Liver (tissue), 3 donors: ENCODE results near the gene RABL3.

Source experiments
- FOXA2 ChIP-seq: IDR thresholded peaks from 2 replicates; pipeline ENCODE4 v1.6.1; 2016; ENCODE audit warnings: antibody characterized with exemption
- GABPA ChIP-seq, 2 donors: IDR thresholded peaks in 1 of 2; conservative IDR thresholded peaks in 1 of 2; 2 replicates each; pipeline ENCODE4 v1.6.1; 2016; ENCODE audit warnings: antibody characterized with exemption in 2 of 2, mild to moderate bottlenecking in 1 of 2, moderate library complexity in 1 of 2
- RXRA ChIP-seq, 2 donors: IDR thresholded peaks; 2 replicates each; pipeline ENCODE4 v1.6.1; 2017 to 2018; ENCODE audit warnings: antibody characterized with exemption in 2 of 2, mild to moderate bottlenecking in 1 of 2
- TAF1 ChIP-seq: conservative IDR thresholded peaks from 2 replicates; pipeline ENCODE4 v1.6.1; 2016; ENCODE audit warnings: antibody characterized with exemption, mild to moderate bottlenecking
- TF ChIP-seq, protein P1 (sequence below): fragments of 150-350 bp; IDR thresholded peaks from 2 replicates; pipeline ENCODE4 v1.5.1; 2017; ENCODE audit warnings: improper control_type of control experiment, low read depth, low read length; ENCODE audit not compliant: missing input control
- TF ChIP-seq, protein P2 (sequence below): IDR thresholded peaks from 2 replicates; pipeline ENCODE4 v1.6.1; 2016; ENCODE audit warnings: antibody characterized with exemption
- TF ChIP-seq, protein P3 (sequence below): IDR thresholded peaks from 2 replicates; pipeline ENCODE4 v1.6.1; 2016; ENCODE audit warnings: antibody characterized with exemption, mild to moderate bottlenecking
- donor health status: healthy.
- donor health status: healthy.

DNA sequence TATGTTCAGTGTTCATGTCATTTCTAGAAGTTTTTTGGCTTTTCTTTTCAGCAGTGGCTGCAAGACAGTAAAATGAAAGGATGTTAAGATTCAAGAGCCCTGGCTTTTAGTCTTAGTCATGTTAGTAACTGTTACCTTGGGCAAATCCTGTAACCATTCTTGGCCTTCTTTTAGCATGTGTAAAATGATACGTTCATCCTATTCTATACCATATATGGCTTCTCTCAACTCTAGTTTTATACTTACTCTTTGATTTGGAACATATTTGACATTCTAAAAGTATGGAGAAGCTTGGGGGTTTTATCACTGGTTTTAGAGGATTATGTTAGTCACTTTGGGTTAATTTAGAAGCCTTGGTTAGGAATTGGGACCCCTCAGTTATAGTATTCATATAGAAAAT lies 20.3 kb upstream of the RABL3 start:
- TF ChIP-seq TAF1 = no peak
- TF ChIP-seq, protein P1, sequence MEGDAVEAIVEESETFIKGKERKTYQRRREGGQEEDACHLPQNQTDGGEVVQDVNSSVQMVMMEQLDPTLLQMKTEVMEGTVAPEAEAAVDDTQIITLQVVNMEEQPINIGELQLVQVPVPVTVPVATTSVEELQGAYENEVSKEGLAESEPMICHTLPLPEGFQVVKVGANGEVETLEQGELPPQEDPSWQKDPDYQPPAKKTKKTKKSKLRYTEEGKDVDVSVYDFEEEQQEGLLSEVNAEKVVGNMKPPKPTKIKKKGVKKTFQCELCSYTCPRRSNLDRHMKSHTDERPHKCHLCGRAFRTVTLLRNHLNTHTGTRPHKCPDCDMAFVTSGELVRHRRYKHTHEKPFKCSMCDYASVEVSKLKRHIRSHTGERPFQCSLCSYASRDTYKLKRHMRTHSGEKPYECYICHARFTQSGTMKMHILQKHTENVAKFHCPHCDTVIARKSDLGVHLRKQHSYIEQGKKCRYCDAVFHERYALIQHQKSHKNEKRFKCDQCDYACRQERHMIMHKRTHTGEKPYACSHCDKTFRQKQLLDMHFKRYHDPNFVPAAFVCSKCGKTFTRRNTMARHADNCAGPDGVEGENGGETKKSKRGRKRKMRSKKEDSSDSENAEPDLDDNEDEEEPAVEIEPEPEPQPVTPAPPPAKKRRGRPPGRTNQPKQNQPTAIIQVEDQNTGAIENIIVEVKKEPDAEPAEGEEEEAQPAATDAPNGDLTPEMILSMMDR = no peak
- TF ChIP-seq, protein P2, sequence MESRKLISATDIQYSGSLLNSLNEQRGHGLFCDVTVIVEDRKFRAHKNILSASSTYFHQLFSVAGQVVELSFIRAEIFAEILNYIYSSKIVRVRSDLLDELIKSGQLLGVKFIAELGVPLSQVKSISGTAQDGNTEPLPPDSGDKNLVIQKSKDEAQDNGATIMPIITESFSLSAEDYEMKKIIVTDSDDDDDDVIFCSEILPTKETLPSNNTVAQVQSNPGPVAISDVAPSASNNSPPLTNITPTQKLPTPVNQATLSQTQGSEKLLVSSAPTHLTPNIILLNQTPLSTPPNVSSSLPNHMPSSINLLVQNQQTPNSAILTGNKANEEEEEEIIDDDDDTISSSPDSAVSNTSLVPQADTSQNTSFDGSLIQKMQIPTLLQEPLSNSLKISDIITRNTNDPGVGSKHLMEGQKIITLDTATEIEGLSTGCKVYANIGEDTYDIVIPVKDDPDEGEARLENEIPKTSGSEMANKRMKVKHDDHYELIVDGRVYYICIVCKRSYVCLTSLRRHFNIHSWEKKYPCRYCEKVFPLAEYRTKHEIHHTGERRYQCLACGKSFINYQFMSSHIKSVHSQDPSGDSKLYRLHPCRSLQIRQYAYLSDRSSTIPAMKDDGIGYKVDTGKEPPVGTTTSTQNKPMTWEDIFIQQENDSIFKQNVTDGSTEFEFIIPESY = no peak
- TF ChIP-seq, protein P3, sequence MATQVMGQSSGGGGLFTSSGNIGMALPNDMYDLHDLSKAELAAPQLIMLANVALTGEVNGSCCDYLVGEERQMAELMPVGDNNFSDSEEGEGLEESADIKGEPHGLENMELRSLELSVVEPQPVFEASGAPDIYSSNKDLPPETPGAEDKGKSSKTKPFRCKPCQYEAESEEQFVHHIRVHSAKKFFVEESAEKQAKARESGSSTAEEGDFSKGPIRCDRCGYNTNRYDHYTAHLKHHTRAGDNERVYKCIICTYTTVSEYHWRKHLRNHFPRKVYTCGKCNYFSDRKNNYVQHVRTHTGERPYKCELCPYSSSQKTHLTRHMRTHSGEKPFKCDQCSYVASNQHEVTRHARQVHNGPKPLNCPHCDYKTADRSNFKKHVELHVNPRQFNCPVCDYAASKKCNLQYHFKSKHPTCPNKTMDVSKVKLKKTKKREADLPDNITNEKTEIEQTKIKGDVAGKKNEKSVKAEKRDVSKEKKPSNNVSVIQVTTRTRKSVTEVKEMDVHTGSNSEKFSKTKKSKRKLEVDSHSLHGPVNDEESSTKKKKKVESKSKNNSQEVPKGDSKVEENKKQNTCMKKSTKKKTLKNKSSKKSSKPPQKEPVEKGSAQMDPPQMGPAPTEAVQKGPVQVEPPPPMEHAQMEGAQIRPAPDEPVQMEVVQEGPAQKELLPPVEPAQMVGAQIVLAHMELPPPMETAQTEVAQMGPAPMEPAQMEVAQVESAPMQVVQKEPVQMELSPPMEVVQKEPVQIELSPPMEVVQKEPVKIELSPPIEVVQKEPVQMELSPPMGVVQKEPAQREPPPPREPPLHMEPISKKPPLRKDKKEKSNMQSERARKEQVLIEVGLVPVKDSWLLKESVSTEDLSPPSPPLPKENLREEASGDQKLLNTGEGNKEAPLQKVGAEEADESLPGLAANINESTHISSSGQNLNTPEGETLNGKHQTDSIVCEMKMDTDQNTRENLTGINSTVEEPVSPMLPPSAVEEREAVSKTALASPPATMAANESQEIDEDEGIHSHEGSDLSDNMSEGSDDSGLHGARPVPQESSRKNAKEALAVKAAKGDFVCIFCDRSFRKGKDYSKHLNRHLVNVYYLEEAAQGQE = no peak
- TF ChIP-seq RXRA (IDR thresholded peaks at IDR 0.05) = no peak
- TF ChIP-seq GABPA (IDR thresholded peaks at IDR 0.05 in 1 of 2, conservative IDR thresholded peaks at IDR 0.05 in 1 of 2) = no peak
- no peak for TF ChIP-seq FOXA2
